HuH-7 (cell line): ENCODE measurements around the gene PIAS4.
"Not testable (repeated sequence)": the region's sequence is repeated elsewhere in the genome, so short reads cannot be mapped to it uniquely, and the experiment has no call there.

ENCODE experiments used
- DNase-seq: peaks from one replicate; pipeline ENCODE4 v3.0.0; 2011; ENCODE audit warnings: low spot score

Gene PIAS4, protein sequence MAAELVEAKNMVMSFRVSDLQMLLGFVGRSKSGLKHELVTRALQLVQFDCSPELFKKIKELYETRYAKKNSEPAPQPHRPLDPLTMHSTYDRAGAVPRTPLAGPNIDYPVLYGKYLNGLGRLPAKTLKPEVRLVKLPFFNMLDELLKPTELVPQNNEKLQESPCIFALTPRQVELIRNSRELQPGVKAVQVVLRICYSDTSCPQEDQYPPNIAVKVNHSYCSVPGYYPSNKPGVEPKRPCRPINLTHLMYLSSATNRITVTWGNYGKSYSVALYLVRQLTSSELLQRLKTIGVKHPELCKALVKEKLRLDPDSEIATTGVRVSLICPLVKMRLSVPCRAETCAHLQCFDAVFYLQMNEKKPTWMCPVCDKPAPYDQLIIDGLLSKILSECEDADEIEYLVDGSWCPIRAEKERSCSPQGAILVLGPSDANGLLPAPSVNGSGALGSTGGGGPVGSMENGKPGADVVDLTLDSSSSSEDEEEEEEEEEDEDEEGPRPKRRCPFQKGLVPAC

DNA sequence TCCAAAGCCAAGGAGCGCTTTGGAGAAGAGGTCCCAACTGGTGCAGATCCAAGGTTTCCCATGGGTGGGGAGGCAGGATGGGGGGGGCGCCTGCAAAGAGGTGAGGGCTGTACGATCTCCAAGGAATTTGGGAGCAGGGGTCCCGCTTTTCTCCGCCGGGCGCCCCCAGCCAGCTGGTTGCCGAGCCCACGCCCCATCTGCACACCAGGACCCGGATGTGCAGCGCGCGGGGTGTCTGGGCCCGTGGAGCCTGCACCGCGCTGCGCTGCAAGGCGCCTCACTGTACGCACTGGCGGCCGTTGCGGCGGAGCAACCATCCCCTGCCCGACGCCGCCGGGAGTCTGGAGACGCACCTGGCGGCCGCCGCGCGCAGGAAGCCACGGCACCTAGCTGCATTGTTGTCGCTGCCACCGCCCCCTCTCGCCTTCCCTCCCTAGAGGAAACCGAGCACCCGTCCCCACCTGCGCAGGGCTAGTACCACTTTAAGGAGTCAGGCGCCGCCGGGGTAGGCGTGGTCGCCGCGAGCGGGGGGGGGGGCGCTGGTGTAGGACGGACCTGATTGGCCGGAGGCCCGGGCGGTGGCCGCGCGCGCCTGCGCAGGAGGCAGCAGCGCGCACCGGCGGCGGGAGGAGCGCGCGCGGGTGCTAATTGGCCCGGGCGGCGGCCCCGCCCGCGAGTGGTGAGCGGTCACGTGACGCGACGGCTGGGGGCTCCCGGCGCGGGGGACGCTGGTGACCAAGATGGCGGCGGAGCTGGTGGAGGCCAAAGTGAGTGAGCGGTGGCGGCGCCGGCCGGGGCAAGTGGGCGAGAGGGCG, at the start of gene PIAS4:
TSS of gene PIAS4 (plus strand) at position 716 of the 815 bp plus-strand sequence. CDS start at position 741, 25 bp downstream.
- peak; percentile 98 for DNase-seq

DNA sequence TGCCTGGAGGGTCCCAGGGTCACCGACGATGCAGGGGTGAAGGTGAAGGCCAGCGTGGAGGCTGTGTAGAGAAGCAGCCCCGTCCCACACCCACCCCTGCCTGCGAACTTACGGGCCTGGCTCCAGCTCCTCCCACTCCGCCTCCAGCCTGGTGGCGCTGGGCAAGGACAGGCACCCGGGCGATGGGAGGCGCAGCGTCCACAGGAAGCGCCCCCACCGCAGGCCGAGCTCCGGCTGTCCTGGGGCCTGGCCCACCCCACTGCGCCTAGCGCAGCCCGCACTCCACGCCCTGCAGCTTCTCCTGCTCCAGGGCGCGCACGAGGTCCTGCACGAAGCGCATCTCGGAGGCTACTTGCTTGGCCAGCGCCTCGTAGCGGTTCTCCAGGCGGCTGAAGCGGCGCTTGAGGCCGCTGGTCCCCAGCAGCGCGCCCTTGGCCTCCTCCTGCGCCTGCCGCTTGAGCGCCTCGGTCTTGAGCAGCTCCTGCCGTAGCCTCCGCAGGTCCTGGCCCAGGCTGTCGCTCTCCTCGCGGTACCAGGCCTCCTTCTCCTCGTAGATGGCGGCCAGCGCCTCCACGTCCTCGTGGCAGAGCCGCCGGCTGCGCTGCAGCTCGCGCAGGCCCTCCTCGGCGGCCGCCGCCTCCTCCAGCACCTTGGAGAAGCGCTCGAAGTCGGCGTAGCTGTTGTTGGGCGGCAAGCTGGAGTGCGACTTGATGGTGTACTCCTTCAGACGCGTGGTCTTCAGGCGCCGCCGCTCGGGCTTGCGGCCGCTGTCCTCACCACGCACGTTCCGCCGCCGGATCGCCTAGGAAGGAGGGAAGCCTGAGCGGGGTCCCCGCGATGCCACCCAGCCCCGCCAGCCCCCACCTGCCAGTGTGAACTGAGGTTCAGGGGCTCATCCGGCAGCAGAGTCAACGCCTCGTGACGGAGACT, 48.4 kb upstream of the PIAS4 start:
- DNase-seq, result no peak

DNA sequence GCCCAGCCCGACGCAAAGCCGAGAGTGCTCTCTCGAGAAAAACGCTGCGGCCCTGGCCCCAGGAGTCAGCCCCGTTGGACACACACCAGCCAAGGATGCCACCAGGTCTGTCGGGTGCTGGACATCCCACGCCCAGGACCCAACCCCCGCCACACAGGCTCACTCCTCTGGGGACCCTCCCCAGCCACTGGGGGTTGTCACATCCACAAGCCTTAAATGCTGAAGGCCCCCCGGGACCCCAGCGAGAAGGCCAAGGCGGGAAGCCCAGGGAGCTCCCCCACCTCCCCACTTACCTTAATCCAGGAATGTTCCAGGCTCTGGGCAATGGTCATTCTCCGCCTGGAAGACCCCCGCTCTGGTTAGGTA, 47.8 kb upstream of the PIAS4 start:
- DNase-seq, result no peak

DNA sequence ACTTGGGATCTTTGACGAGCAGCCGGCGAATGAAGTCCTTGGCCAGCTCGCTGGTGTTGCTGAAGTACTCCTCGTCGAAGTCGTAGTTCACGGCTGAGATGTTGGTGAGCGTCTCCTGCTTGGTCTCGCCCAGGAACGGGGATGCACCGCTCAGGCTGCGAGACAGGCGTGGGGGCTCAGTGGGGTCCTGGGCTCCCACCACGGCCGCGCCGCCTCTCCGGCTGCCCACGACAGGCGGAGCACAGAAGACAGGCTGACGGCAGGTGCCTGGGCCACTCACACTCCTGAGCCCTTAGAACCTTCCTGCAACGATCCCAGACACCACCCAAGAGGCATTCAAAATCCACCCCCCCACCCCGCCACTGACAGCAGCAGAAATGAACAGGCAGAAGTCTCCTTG, 46.5 kb upstream of the PIAS4 start:
- no peak for DNase-seq

DNA sequence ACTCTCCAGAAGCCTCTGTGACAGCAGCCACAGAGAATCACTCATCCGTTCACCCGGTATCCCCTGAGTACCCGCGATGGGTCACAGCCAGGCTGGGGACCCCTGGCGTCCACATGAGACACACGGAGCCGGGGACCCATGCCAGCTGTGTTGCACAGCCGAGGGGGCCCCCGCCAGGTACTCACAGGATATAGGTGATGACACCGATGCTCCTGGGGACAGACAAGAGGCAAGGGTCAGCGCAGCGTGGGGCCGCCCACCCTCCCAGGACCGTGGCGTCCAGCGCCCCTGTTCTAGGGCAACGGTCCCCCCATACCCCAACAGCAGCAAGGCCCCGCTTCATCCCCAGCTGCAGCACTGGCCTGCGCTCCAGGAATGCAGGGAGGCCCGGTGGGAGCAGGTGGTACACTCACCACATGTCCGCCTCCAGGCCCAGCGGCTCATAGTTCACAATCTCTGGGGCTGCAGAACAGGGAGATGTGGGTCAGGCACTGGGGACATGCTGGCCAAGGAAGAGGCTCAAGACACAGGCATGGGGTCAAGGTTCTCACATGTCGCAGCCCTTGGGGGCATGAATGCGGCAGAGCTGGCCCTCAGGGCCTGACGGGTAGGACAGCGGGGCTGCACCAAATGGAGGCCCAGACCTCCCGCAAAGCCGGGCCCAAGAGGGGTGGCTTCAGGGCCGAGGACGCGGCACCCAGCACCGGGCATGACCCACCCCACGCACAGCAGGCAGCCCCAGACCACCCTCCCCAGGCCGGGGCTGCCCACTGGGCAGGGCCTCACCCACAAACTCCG, 43.9 kb upstream of the PIAS4 start:
- DNase-seq, result no peak

DNA sequence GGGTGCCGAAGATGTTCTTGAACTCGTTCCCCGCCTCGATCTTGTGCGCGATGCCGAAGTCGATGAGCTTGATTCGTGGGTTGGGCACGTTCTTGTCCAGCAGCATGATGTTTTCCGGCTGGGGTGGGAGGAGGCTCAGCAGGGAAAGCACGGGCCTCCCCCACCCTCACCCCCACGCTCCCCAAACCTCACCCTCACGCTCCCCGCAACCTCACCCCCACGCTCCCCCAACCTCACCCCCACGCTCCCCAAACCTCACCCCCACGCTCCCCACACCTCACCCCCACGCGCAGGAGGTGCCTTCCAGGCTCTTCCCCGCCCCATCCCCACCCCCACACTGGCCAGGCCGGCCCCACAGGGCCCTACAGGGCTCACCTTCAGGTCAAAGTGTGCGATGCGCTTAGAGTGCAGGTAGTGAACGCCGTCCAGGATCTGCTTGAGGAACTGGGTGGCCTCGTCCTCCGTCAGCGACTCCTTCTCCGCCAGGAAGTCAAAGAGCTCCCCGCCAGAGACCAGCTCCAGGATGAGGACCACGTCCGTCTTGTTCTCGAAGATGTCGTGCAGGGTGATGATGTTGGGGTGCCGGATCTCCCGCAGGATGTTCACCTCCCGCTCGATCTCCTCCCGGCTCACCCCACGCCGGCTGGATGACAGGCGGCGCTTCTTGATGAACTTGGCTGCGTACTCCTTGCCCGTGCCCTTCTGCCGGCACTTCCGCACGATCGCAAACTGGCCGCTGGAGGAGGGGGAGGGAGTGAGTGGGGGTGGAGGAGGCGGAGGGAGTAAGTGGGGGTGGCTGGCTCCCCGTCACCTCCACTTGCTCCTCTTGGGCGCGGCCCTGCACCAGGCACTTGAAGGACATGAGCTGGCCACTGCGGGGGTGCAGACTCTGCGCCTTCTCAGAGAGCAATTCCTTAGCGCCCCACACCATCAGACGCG, 43.0 kb upstream of the PIAS4 start:
- no peak for DNase-seq

DNA sequence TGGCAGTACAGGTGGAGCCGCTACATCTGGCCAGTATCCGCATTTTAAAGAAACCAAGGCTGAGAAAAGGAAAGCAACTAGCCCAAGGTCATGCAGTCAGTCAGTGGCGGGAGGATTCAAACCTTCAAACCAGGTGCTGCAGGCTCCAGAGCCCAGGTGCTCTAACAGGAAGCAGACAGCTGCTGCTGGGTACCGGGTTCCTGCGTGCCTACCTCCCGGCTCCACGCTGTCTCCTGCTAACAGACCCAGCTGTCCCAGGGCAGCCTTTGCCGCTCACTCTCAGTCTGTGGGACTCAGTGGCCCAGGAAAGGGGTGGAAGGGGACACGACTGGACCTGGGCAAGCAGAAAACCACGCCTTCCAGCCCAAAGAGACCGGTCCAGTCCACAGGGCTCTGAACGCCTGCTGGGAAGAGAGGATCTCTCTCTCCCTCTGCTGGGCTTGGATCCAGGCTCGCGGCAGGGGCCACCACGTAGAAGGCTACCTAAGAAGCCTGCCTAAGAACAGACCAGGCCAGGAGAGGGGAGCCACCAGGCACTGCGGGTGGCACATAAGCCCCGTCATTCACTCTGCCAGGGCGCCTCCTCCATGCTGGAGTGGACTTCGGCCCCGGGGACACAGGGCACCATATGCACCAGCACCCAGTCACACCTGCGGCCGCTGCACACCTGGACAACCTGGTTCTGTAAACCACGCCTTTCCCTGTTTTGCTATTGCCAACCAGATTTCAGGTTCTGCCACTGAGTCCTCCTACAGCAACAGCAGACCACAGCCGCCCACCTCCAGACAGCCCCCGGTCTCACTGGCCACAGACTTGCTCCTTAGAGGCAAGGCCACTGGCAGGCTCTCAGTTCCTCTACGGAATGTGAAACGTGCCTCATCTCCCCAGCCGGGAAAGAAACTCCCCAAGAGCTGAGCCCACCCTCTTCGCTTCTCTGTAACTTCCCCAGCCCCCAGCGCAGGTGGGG, 41.2 kb upstream of the PIAS4 start:
- no peak for DNase-seq

DNA sequence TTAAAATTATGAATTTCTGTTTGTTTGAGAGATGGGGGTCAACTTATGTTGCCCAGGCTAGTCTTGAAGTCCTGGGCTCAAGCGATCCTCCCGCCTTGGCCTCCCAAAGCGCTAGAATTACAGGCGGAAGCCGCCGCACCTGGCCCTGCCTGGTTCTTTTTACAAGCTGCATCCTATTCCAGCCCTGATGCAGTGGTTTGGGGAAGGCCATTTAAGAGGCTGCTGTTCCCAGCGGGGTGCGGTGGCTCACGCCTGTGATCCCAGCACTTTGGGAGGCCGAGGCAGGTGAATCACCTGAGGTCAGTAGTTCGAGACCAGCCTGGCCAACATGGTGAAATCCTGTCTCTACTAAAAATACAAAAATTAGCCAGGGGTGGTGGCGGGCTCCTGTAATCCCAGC, 39.6 kb upstream of the PIAS4 start:
- DNase-seq, result not testable (repeated sequence)

DNA sequence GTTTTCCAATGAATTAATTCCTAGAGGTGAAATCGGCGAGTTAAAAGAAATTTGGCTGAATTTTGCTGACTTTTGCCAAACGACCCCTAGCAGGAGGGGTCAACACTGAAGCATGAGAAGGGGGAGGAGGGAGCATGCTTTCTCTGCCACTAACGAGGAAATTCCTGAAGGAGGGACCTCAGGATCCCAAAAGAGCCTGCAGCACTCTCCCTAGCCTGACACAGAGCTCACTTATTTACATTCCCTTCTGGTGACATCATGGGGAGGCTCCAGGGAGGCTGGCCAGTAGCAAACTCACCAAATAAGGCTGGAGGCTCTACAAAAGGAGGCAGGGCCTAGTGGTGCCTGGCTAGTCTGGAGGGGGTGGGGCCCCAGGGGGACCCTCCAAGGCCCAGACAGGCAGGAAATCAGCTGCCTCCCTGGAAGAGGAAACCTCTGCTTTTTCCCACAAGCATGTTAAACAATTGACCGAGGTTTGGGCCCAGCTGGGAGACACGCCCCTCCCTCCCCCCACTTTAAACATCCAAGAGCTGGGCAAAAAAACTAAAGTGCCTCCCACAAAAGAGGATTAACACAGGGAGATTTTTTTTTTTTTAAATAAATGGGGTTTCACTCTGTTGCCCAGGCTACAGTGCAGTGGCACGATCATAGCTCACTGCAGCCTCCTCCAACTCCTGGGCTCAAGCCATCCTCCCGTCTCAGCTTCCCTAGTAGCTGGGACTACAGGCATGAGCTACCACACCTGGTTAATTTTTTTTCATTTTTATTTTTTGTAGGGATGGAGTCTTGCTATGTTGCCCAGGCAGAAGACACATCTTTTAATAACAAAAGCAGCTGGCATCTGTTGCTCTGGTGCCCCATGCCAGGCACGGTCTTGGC, 38.7 kb upstream of the PIAS4 start:
- DNase-seq, result peak; percentile 86

DNA sequence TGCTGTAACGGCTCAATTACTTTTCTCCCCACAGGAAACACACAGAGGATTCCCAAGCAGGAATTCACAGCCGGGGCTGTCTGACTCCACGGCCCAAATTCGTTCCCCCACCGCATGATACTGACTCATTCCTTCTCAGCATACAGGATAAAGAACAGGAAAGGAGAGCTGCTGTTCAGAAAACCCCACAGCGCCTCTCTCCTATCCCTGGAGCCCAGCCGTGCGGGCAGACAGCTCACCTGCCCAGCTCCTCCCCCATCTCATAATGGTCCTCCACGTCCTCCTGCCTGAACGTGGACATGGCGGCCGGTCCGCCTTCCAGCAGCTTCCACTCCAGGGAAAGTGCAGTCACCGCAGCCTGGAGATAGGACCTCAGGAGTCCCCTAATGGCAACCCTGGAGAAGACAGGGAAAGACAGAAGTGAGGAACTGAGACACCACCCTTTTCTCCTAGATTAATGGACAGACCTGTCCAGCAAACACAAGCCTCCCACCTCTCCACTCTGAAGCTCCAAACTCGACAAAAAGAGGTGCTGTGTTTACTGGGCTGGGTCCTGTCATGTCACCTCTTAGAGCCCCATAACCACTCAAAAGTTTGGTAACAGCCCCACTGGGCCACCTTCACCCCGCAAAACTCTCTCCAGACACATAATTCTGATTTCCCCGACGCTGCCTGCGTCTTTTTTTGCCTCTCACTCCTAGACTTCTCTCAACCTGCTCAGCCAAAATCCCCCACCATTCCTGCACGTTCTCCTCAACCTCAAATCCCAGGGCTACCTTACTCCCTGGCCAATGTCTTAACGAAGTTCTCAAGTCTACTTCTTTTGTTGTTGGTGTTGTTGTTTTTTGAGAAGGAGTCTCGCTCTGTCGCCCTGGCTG, 37.9 kb upstream of the PIAS4 start:
- DNase-seq, result no peak

DNA sequence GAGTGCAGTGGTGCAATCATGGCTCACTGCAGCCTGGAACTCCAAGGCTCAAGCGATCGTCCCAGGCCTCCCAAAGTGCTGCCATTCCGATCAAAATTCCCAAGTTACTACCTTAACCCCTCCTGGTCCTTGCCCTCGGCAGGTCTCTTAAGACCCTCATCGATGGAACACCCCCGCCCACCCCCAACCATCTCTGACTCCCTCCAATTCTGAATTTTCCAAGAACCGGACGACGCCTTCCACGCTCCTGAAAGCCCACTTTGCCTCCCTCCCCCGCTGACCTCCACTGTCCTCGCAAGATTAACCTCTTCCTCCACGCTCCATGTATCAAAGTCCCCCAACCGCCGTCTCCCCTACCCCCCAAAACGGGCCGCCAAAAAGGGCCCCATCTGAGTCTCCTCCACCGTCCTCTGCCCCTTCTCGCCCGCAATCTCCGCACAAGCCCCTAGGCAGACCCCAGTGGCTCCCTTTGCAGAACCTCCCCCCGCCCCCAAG, 37.2 kb upstream of the PIAS4 start:
- DNase-seq, result no peak

DNA sequence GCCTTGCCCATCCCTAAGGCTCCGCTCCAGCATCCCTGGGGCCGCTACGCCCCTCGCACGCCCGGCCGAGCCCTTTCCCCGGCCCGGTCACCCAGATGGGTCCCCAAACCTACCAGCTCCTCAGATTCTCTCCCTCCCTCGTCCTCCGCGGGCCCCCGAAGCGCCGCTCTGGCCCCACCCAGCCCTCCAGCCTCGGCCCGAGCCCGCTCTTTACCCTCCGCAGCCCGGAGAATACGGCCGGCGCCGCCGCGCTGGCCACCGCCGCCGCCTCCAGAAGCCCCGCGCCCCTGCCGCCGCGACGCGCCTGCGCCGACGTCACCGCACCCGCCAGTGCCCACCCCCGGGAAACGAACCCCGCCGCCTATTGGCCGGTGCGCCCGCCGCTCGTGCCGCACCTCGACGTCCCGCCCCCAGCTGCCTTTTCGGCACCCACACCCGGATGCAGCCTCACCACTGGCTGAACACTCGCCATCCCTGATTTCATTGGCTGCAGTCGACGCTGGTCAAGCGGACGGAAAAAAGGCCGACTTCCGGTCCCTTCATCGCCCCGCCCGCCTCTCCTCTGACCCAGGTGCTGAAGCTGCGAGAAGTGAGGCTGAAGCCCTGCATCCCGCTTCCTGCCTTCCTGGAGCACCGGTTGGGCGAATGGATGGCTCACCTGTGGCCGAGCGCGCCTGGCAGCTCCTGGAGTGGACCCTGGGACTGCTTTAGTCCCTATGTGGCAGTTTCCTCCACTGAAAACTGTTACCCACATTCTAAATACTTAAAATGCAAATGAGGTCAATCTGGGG, 36.5 kb upstream of the PIAS4 start, which contains the start of gene DAPK3:
TSS of gene DAPK3 (minus strand) at position 292 of the 791 bp plus-strand sequence. CDS start 1,364 bp downstream, outside the sequence.
- DNase-seq, result peak; percentile 95

DNA sequence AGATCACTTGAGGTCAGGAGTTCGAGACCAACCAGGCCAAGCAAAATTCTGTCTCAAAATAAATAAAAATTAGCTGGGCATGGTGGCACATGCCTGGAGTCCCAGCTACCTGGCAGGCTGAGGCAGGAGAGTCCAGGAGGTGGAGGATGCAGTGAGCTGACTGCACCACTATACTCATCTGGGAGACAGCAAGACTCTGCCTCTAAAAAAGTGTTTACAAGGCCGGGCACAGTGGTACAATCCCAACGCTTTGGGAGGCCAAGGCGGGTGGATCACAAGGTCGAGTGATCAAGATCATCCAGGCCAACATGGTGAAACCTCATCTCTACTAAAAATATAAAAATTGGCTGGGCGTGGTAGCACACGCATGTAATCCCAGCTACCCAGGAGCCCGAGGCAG, 32.4 kb upstream of the PIAS4 start:
- DNase-seq, result no peak

DNA sequence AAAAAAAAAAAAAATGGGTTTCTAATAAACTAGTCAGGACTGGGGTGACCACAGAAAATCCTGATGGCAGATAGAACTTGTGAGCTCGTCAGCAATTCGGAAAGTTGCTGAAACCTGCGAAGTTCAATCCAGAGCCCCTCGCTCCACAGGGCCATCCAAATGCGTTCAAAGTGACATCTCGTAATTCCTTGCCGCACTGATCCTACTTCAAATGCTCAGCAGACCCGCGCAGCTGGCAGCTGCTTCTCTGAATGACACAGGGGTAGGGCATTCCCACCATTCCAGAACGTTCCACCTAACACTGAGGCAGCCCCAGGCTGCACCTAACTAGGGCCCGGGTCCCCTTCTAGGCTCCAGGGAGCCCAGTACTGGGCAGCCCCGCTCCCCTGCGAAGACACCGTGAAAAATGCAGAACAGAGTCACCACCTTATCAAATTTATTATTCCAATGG, 31.9 kb upstream of the PIAS4 start:
- no peak for DNase-seq

DNA sequence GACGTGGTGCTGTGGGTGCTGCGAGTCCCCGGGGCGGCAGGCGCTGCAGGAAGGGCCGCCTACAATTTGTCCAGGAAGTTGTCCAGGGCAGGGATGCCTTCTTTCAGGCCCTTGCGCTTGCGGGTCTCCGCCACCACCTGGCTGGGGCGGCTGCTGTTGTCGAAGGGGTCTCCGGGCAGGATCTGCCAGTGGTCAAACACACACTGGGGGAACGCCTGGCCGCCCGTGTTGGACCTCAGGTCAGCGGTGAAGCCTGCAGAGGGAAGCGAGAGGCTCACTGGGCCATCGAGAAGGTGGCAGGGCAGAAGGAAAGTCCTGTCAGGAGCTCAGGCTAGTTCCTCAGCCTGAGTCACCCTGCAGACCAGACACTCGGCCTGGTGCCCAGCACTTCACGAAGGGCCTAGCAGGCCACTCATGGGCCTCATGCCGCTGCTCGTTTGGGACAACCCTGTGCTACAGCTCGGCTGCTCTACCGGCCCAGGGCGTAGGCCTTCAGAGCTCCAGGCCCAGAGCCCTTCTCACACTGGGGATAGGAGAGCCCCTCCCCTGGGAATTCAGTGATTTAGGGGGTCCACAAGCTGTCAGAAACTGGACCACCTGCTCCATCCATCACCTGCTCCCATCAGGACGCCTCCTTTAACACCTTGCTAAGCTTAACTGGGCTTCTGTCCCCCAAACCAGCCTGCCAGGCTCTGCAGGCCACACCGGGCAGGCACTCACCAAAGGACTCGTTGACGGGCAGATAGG, 30.9 kb upstream of the PIAS4 start:
- DNase-seq, result no peak
